Measurements from ENCODE around the gene RSAD2.

The RSAD2 gene

DNA sequence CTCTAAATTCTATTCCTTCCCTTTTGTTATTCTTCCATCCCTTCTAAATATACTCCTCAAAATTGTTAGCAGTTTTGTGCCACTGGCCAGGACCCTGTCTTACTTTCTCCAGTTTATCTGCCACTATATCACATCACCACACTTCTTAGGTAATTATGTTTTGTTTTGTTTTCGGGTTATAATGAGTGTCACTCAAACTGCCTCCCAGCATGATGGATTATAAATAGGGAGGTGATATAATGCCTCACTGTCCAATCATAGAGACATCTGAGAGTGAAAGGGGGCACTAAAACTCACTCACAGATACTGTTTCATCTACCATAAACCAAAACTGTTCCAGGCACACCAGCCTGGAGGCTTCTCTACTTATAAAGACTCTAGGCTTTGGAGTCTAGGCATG is 3.5 kb downstream of the RSAD2 start:
- H2AFZ ChIP-seq (ENCODE audit: low read length): no peak overlapping the region
- H3K9ac ChIP-seq (ENCODE audit: low read length): no peak overlapping the region
- no peaks in the 10 kb centered on the region for H3K79me2 ChIP-seq (ENCODE audit: insufficient read depth, low read length)
- TF ChIP-seq, protein P1, sequence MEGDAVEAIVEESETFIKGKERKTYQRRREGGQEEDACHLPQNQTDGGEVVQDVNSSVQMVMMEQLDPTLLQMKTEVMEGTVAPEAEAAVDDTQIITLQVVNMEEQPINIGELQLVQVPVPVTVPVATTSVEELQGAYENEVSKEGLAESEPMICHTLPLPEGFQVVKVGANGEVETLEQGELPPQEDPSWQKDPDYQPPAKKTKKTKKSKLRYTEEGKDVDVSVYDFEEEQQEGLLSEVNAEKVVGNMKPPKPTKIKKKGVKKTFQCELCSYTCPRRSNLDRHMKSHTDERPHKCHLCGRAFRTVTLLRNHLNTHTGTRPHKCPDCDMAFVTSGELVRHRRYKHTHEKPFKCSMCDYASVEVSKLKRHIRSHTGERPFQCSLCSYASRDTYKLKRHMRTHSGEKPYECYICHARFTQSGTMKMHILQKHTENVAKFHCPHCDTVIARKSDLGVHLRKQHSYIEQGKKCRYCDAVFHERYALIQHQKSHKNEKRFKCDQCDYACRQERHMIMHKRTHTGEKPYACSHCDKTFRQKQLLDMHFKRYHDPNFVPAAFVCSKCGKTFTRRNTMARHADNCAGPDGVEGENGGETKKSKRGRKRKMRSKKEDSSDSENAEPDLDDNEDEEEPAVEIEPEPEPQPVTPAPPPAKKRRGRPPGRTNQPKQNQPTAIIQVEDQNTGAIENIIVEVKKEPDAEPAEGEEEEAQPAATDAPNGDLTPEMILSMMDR (IDR thresholded peaks at IDR 0.05; ENCODE audit: low read length): no peak
- TF ChIP-seq EZH2 (IDR thresholded peaks at IDR 0.05; ENCODE audit: borderline replicate concordance, low read length): no peak
- H3K9me2 ChIP-seq (ENCODE audit: low read depth, low read length): no peaks in the 10 kb centered on the region
- H3K27ac ChIP-seq (ENCODE audit: low read depth, low read length, poor library complexity, severe bottlenecking): no peak overlapping the region
- H3K9me3 ChIP-seq (ENCODE audit: low read length): no peaks in the 10 kb centered on the region
- no peak overlapping the region for H3K4me3 ChIP-seq (ENCODE audit: low read depth, low read length, poor library complexity, severe bottlenecking)
- H3K4me1 ChIP-seq (ENCODE audit: insufficient read depth, low read length, severe bottlenecking): no peaks in the 10 kb centered on the region
- no peaks in the 10 kb centered on the region for H4K20me1 ChIP-seq (ENCODE audit: insufficient read depth, low read length)
- H3F3A ChIP-seq (ENCODE audit: insufficient read depth, low read length): no peaks in the 10 kb centered on the region
- no peaks in the 10 kb centered on the region for H3K36me3 ChIP-seq (ENCODE audit: insufficient read depth, low read length)
- no peak overlapping the region for H3K4me2 ChIP-seq (ENCODE audit: low read length)
- H3K27me3 ChIP-seq (ENCODE audit: insufficient read depth, low read length): no peaks in the 10 kb centered on the region

DNA sequence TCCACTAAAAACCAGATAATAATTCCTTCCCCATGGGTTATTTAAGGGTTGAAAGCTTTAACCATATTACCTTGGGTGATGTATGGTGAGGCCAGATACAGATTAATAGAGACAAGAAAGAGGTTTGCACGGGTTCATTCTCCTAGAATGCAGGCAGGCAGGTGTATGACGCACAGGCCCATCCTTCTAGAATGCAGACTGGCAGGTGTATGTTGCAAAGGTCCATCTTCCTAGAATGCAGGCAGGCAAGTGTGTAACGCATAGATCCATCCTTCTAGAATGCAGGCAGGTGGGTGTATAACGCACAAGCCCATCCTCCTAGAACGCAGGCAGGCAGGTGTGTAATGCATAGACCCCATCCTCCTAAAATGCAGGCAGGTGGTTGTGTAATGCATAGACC is 3.9 kb downstream of the RSAD2 start:
- H3K4me2 ChIP-seq (ENCODE audit: low read length): no peak overlapping the region
- no peak overlapping the region for H2AFZ ChIP-seq (ENCODE audit: low read length)
- H3K4me3 ChIP-seq (ENCODE audit: low read depth, low read length, poor library complexity, severe bottlenecking): no peak overlapping the region
- no peaks in the 10 kb centered on the region for H3K9me3 ChIP-seq (ENCODE audit: low read length)
- no peaks in the 10 kb centered on the region for H3F3A ChIP-seq (ENCODE audit: insufficient read depth, low read length)
- H3K4me1 ChIP-seq (ENCODE audit: insufficient read depth, low read length, severe bottlenecking): no peaks in the 10 kb centered on the region
- no peaks in the 10 kb centered on the region for H4K20me1 ChIP-seq (ENCODE audit: insufficient read depth, low read length)
- no peaks in the 10 kb centered on the region for H3K27me3 ChIP-seq (ENCODE audit: insufficient read depth, low read length)
- no peak for TF ChIP-seq EZH2 (IDR thresholded peaks at IDR 0.05; ENCODE audit: borderline replicate concordance, low read length)
- TF ChIP-seq, protein P1 (IDR thresholded peaks at IDR 0.05; ENCODE audit: low read length): no peak
- H3K79me2 ChIP-seq (ENCODE audit: insufficient read depth, low read length): no peaks in the 10 kb centered on the region
- no peak overlapping the region for H3K9ac ChIP-seq (ENCODE audit: low read length)
- H3K9me2 ChIP-seq (ENCODE audit: low read depth, low read length): no peaks in the 10 kb centered on the region
- H3K27ac ChIP-seq (ENCODE audit: low read depth, low read length, poor library complexity, severe bottlenecking): no peak overlapping the region
- H3K36me3 ChIP-seq (ENCODE audit: insufficient read depth, low read length): no peaks in the 10 kb centered on the region

DNA sequence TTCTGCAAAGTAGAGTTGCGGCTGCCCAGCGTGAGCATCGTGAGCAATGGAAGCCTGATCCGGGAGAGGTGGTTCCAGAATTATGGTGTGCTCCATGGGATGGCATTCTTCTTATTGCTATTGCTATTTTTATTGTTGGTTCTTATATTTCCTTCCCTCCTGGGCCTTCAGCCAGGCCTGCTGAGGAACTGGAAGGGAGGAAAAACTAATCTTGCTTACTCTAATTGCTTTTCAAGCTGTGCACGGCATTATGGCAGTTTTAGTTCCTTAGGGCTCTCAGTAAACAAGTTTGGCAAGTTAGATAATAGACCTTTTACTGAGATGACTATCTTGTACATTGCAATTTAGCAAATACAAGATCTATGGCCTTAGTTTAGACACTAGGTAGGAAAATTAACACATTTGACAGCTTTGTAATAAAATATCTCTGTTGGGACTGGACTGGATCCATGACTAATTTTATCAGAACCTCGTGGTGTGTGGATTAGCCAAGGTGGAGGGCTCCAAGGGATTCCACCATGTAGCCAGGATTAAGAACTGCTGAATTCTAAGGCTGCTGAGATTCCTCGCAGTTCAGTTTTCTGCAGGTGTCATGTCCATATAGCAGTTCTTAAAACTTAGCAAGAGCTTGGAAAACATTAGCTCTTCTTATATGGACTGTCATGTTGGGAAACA is 6.0 kb downstream of the RSAD2 start:
- H3K9ac ChIP-seq (ENCODE audit: low read length): no peak overlapping the region
- H2AFZ ChIP-seq (ENCODE audit: low read length): no peak overlapping the region
- H3K9me3 ChIP-seq (ENCODE audit: low read length): no peaks in the 10 kb centered on the region
- no peak for TF ChIP-seq EZH2 (IDR thresholded peaks at IDR 0.05; ENCODE audit: borderline replicate concordance, low read length)
- TF ChIP-seq, protein P1 (IDR thresholded peaks at IDR 0.05; ENCODE audit: low read length): no peak
- H3K27me3 ChIP-seq (ENCODE audit: insufficient read depth, low read length): no peaks in the 10 kb centered on the region
- H3K36me3 ChIP-seq (ENCODE audit: insufficient read depth, low read length): no peaks in the 10 kb centered on the region
- H3K27ac ChIP-seq (ENCODE audit: low read depth, low read length, poor library complexity, severe bottlenecking): no peak overlapping the region
- H4K20me1 ChIP-seq (ENCODE audit: insufficient read depth, low read length): no peaks in the 10 kb centered on the region
- no peaks in the 10 kb centered on the region for H3K4me1 ChIP-seq (ENCODE audit: insufficient read depth, low read length, severe bottlenecking)
- H3K4me3 ChIP-seq (ENCODE audit: low read depth, low read length, poor library complexity, severe bottlenecking): no peak overlapping the region
- H3F3A ChIP-seq (ENCODE audit: insufficient read depth, low read length): no peaks in the 10 kb centered on the region
- H3K79me2 ChIP-seq (ENCODE audit: insufficient read depth, low read length): no peaks in the 10 kb centered on the region
- H3K4me2 ChIP-seq (ENCODE audit: low read length): no peak overlapping the region
- H3K9me2 ChIP-seq (ENCODE audit: low read depth, low read length): no peaks in the 10 kb centered on the region
